ENCODE data around the gene HMX1.

HMX1 gene

DNA sequence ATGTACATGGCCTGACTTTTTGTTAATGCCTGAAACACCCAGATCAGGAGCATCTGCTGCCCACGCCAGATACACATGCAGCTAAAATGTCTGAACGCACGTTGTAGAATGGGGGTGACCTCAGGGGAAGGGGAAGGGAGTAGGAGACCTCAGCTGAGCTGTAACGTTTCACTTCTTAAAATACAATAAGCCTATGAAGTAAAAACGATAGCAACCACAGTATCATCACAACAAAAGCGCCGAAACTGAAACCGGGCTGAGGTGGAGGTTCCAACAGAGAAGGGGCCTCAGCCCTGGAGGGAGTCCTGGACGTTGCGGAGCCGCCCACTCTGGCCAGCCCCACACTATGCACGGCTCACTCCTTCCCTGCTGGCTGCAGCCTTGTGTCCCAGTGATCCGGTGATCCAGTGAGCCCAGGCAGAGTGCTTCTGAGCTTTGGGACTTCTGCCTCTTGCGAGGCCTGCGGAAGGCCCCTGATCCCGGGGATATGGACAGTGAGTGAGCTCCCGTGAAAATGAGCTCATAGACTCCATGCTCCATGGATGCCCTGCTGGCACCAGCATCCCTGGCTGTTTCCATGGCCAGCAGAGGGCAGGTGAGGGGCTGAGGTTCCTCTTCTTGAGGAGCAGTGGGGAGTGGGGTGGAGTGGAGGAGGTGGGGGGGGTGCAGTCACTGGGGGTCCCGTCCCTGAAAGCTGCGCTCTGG lies 52.0 kb downstream of the HMX1 start:
- DNase-seq (ENCODE audit: low spot score), result peak; percentile 47

- no peak for DNase-seq (ENCODE audit: low spot score)
Observed at GRCh38 chr4:8819019-8819418, 52.6 kb downstream of the HMX1 start.

- peak; percentile 43 for DNase-seq (ENCODE audit: low spot score)
Observed at GRCh38 chr4:8818063-8818881, 53.4 kb downstream of the HMX1 start.

DNA sequence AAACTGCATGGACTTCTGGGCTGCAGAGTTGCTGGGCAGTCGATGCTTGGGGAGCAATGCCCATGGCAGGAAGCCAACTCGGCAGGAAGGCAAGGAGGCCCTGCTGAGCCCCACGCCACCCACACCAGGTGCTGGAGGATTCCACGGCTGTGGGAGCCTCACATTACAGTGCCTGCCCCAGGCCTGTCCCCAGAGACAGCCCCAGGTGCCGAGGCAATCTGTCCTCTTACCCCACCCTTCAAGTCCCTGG lies 53.9 kb downstream of the HMX1 start:
- DNase-seq (ENCODE audit: low spot score), result peak; percentile 41

DNA sequence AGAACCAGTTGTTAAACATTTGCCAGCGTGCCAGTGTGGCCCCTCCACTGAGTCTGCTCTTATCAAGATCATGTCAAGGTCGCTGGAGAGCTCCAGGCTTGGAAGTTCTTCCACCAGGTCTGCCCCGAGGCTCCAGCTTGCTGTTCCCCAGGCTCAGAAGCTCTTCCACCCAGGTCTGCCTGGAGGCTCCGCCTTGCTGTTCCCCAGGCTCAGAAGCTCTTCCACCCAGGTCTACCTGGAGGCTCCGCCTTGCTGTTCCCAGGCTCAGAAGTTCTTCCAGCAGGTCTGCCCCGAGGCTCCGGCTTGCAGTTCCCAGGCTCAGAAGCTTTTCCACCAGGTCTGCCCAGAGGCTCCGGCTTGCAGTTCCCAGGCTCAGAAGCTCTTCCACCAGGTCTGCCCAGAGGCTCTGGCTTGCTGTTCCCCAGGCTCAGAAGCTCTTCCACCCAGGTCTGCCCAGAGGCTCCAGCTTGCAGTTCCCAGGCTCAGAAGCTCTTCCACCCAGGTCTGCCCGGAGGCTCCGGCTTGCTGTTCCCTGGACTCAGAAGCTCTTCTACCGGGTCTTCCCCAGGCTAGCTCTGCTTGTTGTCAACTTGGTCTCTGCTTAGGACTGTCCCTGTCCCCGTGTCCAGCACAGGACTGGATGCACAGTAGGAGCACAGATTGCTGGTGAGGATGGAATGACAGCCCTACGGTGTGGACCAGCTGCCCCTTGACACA lies 54.4 kb downstream of the HMX1 start:
- no peak for DNase-seq (ENCODE audit: low spot score)

Measured in ecto neural progenitor cell (in vitro differentiated cells).